Inflammatory macrophage (primary cell): ENCODE data around the gene CACHD1.

Experiments
- DNase-seq, 2 donors: peaks; one replicate each; pipeline ENCODE4 v3.0.0-alpha.2; 2020 to 2022
- total RNA-seq, 18 experiments: gene quantifications; one replicate each; lab custom pipeline; 2026; ENCODE audit warnings: mixed read lengths in 6 of 18, inconsistent platforms in 2 of 18; lab: John Stamatoyannopoulos, UW

Gene CACHD1
- 0 to 1.5 (median 0.20) reads per million in 18 experiments for total RNA-seq

- peak; percentile 11 to 52 for DNase-seq
These were observed at the start of gene CACHD1 for GRCh38 chr1:64469977-64470664. Gene CACHD1, plus strand, starts transcription at chr1:64470129. Its CDS starts 616 bp downstream, at chr1:64470745.

GRCh38 chr1:64421377-64421776 is 48.6 kb upstream of the CACHD1 start:
- no peak for DNase-seq

GRCh38 chr1:64423526-64423925 is 46.4 kb upstream of the CACHD1 start:
- DNase-seq: no peak

DNA sequence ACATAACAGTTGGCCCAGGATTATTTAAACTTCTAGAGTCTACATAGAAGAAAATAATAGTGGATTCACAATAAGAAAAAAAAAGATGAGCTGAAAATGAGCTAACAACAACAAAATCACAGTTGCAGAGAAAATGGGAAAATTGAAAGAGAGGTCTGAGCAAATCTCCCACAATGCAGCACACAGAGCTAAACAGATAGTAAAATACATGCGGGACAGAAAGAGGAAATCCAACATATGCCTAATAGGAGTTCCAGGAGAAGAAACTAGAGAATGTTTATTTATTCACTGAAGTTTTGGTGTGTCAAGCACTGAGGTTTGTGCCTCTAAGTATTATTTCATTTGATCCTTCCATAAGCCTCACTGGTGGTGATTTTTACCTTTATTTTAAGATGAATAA is 45.5 kb upstream of the CACHD1 start:
- no peak for DNase-seq

GRCh38 chr1:64425521-64425920 is 44.4 kb upstream of the CACHD1 start:
- no peak for DNase-seq

GRCh38 chr1:64426681-64427080 is 43.2 kb upstream of the CACHD1 start:
- no peak for DNase-seq

DNA sequence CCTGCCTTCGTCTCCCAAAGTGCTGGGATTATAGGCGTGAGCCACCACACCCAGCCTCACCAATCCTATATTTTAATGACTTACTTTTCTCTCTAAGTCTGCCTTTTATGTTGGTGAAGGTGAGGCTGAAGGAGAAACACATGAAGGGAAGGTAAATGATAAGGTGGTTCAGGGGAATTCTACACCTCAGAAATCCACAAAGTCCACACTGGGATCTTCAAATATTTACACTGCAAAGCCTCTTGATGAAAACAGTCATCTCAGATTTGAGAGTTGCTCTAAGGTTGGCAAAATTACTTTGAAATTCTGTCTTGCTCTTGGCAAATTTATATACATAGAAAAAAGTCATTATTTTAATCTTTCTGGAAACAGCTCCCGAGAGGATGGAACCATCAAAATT is 42.0 kb upstream of the CACHD1 start:
- no peak for DNase-seq

GRCh38 chr1:64433308-64433707 is 36.6 kb upstream of the CACHD1 start:
- DNase-seq: no peak

- no peak for DNase-seq
These were observed 36.2 kb upstream of the CACHD1 start for GRCh38 chr1:64433747-64434146.

DNA sequence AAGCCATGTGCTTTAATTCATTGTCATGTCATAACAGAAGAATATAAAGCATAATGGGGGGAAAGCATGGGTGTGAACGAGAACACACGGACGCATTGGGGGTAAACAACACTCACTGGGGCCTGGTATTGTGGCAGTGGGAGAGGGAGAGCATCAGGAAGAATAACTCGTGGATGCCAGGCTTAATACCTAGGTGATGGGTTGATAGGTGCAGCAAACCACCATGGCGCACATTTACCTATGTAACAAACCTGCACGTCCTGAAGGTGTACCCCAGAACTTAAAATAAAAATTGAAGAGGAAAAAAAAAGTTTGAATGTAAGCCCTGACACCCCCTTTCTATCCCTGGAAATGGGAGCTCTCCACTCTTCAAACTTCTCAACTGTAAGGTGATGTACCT is 34.9 kb upstream of the CACHD1 start:
- DNase-seq: no peak

DNA sequence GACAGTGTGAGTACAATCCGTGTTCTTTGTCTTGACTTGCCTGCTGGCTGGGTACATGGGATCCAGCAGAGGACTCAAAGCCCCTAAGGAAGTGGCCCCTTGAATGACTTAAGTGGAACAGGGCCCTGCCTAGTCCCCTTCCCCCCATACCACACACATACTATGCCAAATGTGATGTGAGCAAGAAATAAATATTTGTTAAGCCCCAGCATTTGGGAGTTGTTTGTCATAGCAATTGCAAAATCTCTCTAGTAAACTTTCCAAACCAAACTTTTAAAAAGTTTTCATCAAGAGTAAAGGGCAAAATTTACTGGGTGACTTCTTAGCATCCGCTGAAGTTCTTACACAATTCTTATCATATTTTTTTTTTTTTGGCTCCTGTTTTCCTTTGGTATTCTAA is 32.5 kb upstream of the CACHD1 start:
- DNase-seq: no peak

DNA sequence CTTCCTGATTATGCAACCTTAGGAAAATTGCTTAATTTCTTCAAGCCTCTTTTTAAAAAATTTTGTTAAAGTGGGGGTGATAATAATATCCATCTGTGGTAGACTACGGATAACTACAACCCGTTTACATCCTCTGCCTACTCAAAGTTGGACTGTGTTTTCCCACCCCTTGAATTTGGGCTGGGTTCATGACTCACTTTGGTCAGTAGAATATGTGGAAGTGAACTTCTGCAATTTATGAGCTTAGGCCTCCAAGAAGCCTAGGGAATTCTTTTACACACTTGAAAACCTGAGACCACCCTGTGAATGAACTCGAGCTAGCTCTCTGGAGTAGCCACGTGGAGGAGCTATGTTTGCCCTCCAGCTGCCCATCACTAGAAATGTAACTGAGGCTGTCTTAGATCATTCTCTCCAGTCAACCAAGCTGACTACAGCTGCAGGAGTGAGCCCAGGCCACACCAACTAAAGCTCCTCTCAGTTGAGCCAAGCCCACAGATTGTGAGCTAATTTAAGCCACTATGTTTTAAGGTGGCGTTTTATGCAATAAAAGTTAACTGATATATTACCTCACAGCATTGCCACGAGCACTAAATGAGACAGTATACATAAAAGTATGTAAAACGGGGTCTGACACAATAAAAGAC is 29.6 kb upstream of the CACHD1 start:
- DNase-seq: peak; percentile 15 to 20

- DNase-seq: no peak
These were observed 18.5 kb upstream of the CACHD1 start for GRCh38 chr1:64451440-64451839.

DNA sequence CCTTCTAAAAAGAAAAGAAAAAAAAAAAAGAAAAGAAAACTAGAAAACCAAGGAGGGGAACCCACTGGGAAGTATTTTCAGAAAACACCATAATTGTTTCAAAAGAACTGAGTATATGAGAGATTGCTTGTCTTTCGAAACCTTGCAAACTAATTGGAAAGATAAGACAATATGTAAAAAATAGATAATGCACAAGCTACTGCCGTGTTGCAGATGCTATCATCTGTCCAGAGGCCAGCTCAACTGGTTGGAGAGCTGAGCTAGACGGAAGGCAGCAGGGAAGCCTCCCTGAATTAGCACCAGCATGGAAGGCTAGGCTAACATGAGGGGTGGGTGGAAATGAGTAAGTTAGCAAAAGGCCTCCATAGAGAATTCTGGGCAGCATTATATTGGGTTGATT is 16.2 kb upstream of the CACHD1 start:
- DNase-seq: no peak

DNA sequence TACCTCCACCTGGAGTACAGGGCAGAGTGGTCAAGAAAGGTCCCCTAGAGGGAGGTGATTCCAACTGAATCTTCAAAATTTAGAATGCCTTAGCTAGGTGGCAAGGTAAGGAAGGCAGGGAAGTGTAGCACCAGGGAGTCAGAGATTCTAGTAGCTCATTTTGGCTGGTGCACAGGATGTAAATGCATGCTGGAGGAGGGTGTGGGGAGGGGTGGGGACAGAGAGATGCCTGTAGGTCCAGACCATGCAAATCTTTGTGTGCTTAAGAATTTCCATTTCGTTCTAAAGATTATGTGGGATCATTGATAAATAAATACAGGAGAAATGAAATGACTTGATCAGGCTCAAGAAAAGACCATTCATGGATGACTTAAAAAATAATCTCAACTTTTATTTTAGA is 11.0 kb upstream of the CACHD1 start:
- DNase-seq: no peak

GRCh38 chr1:64459743-64460142 is 10.2 kb upstream of the CACHD1 start:
- no peak for DNase-seq

- DNase-seq: no peak
These were observed 3.9 kb upstream of the CACHD1 start for GRCh38 chr1:64466033-64466432.

DNA sequence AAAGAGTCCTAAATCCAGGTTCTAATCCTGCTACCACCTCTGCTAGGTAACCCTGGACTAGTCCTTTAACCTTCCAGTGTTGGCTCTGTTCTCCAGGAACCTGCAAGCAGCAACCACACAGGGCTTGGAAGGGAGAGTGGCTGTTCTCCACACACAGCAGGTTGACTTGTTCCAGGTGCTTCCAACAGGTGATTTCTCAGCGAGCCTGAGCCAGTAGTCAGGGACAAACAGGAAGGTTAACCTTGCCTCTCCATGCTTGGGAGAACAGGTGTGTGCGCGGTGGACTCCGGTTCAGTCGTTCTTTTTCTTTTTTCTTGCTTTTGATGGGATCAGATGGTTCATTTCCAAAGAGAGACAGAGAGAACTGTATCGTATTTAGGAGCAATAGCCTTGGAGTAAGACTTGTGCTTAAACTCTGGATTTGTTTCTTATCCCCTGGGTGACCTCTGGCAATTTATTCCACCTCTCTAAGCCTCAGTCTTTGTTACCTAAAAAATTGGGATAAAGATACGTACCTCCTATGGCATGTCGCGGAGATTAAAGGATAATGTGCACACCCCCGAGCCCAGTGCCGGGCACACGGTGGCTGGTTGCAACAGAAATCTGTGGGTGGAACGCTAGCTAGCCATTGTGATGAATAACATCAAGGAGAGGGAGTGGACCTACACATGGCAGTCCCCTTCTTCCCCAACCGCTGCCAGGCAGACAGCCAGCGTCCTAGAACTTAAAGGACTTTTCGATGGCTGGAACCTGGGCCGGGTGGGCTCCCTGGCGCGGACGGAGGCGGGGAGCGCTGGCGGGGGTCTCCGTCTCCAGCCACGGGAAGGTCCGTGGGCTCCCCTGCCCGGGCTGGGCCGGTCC is 583 bp upstream of the CACHD1 start:
- peak; percentile 19 to 46 for DNase-seq

GRCh38 chr1:64470665-64471217 is 812 bp downstream of the CACHD1 start:
- DNase-seq: no peak

DNA sequence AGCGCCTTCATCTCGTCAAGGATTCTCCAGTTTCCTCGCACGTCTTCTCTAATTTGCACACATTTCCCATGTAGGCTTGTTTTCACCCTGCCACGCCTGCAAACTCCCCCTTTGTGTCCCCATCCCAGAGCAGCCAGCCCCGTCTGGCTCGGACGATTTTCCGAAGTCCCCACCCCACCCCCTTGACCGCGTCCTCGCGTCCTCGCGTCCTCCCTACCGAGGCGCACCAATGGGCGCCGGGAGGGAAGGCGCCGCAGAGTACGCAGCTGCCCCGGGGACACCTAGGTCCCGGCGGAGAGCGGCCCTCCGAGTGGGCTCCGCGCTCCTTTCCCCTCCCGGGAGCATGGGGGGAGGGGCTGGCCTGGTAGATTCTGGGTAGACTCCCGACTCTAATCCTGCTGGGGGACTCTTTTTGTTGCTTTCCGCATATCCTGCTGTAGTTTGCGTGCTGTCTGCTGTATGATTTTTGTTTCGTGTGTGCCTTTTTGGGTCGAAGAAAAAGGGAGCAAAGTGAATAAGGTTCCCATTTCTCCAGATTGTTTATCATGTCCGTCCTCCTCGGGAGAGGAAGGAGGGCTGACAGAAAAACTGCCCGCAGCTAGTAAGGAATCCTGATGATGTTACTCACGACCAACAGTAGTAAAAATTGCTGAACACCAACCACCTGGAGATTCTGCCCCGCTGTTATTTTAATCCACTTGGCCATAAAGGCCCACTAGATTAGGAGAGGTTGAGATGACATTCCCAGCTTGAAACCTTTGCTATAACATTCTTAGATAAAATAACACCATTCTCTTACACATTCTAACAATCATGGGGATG is 1.5 kb downstream of the CACHD1 start:
- no peak for DNase-seq

DNA sequence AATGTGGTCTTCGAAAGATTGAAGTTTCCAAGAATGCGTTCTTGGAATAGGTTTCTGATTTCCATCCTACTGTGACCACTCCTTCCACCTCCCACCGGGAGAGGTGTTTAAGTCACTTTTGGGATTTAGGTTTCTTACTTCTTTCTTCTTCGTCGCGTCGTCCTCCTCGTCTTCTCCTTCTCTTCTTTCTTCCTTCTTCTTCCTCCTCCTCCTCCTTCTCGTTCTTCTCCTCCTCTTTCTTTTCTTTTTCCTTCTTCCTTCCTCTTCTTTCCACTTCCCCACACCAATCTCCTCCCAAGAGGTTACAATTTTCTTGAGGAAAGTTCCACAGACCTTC is 2.1 kb downstream of the CACHD1 start:
- no peak for DNase-seq

DNA sequence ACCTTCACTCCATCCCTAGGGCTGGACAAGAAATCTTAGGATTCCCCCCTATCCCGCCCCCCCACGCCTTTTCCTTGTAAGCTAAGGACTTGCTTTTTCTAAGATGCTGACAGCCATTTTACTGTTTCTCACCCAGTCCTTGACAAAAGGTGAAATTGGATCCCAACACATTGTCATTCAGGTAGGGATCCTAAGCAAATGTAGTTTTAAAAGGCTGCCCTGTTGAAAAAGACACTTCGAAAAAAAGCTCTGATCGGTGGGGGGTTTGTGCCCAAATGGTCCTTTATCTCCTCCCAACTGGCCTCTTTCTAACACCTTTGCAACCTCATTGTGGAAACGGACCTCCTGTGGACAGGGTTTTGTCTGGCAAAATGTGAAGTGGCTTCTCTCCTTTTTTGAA is 2.9 kb downstream of the CACHD1 start:
- DNase-seq: no peak
